ENCODE data around the gene ACTR5.
"Not testable (repeated sequence)": the region's sequence is repeated elsewhere in the genome, so short reads cannot be mapped to it uniquely, and the experiment has no call there.

ACTR5 gene

DNA sequence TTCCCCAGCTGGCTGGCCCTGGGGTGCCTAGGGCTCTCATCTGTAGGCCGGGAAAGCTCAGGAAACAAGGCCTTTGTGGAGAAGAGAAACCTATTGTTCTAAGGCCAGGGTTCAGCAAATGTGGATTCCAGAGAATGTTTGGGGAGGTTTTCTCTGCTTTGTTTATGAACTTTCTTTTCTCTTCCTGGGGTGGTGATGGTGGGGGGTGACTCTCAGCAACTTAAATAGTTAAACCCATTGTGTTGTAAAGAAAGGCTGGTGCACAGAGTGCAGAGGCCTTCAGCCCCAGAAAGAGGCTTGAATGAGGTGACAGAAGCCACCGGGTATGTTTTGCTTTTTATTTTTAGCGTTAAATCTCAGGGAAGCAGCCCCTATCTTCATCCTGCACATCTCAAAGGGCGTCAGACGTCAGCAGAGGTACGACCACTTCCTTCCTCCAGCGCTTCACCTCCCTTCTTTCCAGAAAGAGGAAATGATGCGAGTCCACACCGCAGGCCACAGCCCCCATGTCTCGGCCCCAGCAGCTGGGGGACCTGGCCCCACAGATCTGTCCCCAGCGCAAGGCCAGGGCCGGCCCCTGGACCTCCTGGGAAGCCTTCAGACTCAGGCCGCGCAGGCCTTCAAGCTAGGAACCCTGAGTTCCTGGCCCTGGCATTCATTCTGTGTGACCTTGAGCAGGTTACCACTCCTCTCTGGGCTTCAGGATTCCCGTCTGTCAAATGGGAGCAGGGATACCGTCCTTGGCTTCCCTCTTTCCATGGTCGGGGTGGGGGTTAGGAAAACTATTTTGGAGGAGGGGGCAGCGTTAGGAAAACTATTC, 56.6 kb downstream of the ACTR5 start:
- peak; percentile 48 to 61 for DNase-seq (ENCODE audit: low read depth in 2 of 2)

- DNase-seq (ENCODE audit: low read depth in 2 of 2): peak; percentile 67 to 71
Measured at GRCh38 chr20:38805502-38805957, 57.3 kb downstream of the ACTR5 start, which contains the start of gene PPP1R16B. PPP1R16B (plus strand) TSS chr20:38805697; CDS start chr20:38835926, 30,229 bp downstream.

- no peak for DNase-seq (ENCODE audit: low read depth in 2 of 2)
Measured at GRCh38 chr20:38805958-38806854, 57.9 kb downstream of the ACTR5 start.

DNA sequence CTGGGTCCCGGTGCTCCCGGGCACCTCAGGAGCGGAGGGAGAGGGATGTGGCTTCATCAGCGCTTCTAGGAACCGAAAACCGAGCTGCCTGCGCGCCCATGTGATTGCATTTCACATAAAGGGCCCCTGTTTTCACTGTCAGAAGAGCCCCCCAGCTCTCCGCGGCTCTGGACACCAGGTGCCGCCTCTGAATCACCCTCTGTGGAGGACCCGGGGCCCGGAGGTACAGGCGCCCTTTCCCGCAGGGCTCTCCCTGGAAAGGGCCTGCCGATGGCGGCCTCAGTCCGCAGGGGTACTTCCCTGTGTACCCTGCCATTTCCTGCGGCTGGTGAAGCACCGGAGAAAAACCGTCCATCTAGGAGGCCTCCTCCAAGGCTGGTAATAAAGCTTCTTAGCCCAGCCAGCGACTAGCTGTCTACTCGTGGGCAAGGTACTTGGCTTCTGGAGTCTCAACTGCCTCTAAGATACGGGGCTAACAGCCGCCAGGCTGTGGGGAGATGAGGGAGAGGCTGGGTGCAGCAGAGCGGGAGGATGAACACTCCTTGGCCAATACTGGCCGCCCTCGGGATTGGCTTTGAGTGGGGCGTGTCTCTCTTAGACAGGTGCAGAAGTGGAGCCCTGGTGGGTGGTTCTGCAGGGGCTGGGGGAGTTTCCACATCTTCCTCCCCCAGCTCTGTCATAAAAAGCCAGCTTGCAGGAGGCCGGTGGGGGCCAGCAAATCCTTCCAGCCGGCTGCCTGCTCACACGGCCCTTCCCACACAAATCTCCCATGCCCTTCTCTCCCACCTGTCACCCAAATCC, 58.8 kb downstream of the ACTR5 start:
- peak in 1 of 2 donors; percentile 35 for DNase-seq (ENCODE audit: low read depth in 2 of 2)

- DNase-seq (ENCODE audit: low read depth in 2 of 2): no peak
Measured at GRCh38 chr20:38809942-38810341, 61.7 kb downstream of the ACTR5 start.

GRCh38 chr20:38810926-38811630, 62.8 kb downstream of the ACTR5 start:
- DNase-seq (ENCODE audit: low read depth in 2 of 2): no peak

GRCh38 chr20:38811769-38812168, 63.5 kb downstream of the ACTR5 start:
- DNase-seq (ENCODE audit: low read depth in 2 of 2): no peak

GRCh38 chr20:38812182-38812581, 63.9 kb downstream of the ACTR5 start:
- DNase-seq (ENCODE audit: low read depth in 2 of 2): no peak

DNA sequence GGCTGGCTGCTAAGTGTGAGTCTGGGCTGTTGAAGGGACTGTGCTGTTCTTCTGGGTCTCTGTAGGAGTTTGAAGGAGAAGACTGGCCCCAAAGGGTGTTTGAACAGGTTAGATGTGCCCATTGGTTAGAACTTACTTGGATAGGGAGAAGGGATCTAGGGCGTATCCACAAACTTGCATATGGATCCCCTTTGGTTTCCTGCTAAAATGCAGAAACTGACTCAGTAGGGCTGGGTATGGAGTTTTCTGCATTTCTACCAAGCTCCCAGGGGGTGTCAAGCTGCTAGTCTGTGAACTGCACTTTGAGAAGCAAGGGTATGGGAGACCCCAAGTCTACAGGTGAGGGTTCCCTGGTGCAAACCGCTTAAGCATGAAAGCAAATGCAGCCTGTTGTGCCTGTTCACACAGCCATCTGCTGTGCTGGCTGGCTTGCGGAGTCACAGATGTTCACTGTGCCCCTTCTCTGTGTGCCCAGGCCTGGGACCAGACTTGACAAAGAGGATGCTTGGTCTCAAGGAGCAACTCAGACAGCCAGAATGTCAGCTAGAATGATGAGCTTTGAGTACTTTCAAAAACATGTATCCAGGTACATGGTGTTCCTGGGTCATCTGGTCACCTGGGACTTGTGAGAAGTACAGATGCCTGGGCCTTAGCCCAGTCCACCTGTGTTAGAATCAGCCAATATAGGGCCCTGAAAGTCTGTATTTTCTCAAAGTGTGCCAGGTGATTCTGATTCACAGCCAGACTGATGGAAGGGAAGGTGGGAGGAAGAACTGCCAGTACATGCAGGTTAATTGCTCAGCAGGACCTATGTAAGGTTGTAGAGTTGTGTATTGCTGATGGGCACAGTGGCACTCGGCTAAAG, 64.7 kb downstream of the ACTR5 start:
- DNase-seq (ENCODE audit: low read depth in 2 of 2): no peak

DNA sequence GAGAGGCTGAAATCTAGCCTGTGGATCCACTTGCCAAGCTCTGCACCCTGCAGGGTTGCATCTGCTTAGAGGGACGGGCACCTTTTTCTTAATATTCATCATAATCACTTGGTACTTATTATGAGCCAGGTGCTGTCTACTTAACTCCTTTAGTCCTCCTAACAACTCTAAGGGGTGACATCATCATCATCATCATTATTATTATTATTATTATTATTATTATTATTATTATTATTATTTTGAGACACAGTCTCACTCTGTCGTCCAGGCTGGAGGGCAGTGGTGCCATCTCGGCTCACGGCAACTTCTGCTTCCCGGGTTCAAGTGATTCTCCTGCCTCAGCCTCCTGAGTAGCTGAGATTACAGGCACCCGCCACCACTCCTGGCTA, 65.3 kb downstream of the ACTR5 start:
- not testable (repeated sequence) for DNase-seq (ENCODE audit: low read depth in 2 of 2)

DNA sequence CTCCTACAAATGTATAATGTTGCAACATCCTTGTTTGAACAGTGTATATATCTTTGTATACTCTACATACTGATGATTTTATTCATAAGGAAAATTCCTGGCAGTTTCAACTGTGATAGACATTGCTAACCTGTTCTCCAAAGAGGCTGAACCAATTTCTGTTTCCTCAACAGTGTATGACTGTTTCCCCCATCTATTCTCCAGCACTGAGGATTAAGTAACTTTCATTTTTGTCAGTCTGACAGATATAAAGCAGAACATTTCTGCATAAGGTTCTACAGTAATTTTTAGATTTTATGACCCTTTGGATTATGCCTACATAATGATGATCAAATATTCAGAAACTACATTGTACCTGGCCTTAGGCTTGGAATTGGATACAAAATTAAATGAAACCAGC, 67.2 kb downstream of the ACTR5 start:
- no peak for DNase-seq (ENCODE audit: low read depth in 2 of 2)

DNA sequence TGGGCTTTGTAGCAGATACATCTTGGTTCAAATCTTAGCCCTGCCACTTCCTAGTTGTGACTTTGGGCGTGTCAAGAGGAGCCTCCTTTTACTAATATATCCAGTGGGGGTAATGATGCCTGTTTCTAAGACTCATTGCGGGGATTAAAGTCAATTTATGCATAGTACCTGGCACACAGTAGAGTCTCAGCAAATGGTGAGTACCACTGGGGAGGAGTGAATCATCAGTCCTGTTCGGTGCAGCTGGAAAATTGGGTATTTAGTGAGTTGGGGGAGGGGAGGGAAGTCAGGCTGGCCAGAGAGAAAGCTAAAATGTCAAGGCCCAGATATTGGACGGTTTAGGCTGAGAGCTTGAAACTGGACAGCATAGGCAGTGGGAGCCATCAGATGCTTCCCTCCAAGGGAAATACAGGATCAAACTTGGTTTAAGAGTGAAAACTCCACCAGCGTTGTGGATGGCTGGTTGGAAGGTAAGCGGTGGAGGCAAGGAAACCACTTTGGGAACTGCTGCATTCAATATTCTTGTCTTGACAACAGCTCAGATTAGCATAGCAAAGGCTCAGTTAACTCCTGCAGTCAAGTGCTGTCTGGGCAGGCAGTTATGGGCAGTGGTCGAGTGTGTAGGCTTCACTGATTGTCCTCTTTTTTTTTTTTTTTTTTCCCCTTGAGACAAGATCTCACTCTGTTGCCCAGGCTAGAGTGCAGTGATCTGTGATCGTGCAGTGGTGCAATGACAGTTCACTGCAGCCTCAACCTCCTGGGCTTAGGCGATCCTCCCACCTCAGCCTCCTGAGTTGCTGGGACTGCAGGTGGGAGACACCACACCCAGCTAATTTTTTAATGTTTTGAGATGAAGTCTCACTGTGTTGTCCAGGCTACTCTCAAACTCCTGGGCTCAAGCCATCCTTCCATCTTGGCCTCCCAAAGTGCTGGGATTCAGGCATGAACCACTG, 70.1 kb downstream of the ACTR5 start:
- no peak for DNase-seq (ENCODE audit: low read depth in 2 of 2)

All from activated CD8-positive, alpha-beta memory T cell treated with anti-CD3 and anti-CD28 coated beads for 4 hours (primary cell).